Amniotic epithelial cell (primary cell): ENCODE results near the gene C4orf50.
A peak's percentile ranks its signal among the peaks of the same experiment; 100 is the strongest.

Experiments
- DNase-seq: peaks from one replicate; pipeline ENCODE4 v3.0.0-alpha.2; 2010; ENCODE audit warnings: low read depth

C4orf50 gene

DNA sequence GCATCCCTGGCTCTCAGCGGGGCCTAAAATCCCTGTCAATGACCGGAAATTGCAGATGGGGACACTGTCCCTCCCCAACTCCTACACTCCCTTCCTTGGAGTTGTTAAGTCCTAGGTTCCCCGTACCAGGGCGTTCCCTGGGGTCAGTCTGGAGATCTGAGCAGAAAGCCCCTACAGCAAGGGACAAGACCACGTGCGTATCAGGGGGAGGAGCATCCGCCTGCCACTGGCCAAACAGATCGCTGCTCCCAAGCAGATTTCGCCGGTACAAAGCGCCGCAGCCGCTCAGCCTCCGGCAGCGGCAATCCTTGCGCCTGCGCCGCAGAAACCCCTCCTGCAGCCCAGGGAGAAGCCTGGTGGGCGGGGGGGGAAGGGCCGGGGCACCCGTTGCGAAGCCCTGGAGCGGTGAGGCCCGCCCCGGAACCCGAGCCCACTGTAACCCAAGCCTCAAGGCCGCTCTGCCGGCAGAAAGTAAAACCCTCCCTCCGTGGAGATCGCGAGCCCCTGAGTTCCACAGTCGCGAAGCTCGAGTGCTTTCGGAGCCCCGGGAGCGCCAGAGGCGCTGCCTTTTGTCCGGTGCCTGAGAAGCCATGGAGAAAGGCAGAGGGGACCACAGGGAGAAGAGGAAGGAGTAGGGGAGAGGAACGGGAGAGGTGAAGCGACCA lies 128.0 kb downstream of the C4orf50 start:
- DNase-seq: no peak

DNA sequence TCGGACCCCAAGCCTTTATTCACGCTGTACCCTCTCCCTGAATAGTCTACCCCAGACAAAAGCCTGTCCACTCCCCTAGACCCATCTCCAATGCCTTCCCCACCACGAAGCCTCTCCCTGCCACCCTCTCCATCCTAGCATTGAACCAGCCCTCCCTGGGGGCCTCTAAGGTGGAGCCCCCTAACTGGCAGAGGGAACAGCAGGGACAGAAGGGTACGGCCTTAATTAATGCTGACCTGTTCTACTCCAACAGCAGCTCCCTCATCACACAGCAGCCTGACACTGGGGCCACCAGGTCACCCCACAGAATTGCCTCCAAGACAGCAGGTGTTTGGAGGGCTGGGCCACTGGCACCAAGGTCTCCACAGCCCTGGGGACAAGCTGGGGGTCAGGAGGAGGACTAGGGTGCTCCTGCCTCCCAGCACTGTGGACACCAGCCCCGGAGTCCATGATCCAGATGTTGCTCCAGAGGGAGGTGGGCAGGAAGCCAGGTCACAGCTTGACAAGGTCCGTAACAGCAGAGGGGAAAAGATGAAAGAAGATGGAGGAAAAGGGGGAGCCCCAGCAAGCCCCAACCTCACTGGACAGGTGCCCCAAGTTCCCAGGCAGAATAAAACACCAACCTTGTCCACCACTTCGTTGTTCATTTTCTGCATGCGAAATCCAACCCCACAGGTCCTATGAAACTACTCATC lies 129.1 kb downstream of the C4orf50 start:
- no peak for DNase-seq

DNA sequence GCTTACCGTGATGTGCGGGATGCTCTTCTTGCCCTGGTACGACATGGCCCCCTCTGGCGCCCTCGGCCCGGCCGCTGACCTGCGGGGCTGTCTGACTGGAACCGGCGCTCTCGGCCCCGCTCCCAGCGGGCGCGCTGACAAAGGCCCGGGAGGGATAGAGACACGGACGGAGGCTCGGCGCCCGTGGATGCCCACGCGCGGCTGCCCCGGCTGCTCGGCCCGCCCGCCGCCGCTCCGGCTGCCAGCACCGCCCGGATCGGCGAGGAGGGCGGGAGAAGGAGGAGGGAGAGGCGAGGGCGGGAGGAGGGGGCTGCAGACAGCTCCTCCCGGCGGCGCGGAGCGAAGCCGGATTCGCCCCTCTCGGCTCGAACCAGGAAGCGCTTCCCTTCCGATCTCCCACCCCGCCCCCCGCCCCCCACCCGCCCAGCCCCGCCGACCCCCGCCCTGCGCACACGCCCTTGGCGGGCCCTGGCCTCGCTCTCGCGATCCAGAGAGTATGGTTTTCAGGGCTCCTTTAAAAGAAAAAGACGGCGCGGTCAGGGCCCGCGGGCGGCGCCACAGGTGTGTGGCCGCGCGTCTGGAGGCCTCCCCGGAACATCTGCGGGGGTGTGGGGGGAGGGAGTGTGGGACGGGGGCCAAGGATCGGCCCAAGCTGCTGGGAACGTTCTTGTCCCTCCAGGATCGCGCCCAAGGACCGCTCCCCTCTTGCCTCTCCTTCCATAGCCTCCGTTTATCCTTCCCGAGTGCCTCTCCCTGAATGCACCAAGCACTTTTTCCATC lies 129.8 kb downstream of the C4orf50 start:
- no peak for DNase-seq

DNA sequence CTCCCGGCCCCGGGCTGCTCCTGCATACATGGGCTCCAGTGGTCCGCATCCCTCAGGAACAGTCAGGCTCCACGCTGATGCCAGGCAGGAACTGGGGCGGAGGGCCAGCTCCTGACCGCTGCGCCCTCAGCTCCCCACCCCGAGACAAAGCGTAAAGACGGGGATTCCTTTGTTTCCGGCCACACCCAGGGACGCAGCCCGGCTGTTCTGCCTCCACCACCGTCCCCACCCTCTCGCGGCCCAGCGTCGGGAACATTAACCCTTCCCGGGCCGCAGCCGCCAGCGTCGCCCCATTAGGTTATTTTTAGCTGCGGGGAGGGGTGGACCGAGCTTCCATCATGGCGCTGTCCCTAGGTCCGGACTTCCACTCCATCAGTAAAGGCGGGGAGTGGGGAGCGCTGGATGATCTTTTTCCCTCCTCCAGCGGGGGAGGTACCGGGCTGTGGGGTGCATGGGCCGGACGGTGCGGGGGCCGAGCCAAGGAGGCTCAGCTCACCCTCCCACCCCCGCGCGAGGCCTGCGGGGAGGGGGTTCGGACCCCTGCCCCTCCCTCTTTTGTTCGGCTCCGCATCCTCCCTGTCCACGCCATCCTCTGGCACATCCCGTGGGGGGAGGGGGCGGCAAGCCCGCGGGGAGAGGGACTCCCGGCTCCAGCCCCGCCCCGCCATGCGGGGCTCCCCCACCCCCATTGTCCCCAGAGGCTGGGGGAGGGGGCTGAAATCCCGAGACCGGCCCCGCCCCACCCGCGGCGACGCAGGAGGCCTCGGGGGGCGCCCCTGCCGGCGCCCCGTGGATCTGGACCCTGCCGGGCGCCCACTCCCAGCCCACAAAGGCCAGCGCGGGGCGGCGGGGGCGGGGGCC lies 130.6 kb downstream of the C4orf50 start:
- DNase-seq: no peak

DNA sequence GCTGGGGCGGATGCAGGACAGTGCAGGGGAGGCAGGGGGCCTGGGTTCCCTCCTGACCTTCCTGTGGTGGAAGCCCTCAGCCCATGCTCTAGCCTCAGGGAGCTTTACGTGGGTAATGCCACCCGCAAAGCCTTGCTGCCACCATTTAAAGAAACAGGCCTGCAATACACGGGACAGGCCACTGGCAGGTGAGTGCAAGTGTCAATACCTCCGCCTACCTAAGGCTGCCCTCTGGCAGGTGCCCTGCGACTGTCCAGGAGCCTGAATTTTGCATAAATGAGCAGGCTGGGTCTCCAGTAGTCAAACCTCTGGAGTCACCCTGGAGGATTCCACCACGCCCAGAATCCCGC lies 131.2 kb downstream of the C4orf50 start:
- DNase-seq: no peak

DNA sequence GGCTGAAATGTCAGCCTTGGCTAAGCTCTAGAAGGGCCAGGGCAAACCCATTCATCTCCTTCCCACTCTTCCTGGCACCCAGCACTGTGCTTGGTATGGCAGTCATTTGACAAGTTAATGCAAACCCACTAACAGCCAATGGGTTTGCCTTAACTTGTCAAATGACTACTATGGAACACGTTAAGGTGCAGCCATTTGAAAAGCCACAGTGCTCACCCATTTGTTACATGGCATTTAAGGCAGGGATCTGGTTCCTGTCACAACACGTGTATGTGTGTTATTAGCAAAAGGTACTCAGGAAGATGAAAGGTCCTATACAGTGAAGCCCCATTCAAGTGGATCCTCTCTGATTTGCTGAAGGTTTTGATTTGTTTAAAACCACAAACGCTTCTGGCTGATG lies 132.5 kb downstream of the C4orf50 start:
- no peak for DNase-seq

DNA sequence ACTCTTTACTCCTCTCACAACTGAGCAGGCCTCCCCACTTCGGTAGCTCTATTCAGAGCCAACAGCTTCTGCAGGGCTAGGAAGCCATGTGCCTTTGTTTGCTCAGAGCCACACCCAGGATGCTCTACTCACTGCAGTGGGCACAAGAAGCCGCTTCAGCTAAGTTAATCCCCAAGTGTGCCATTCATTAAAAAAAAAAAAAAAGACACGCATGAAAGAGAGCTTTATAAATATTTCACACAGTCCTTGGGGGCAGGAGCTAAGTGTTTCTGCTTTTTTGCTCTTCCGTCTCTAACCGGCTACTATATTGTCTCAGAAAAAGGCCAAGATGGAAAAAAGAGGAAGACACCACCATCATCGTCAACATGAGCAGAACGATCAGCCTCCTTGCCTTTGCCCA lies 133.4 kb downstream of the C4orf50 start:
- no peak for DNase-seq

DNA sequence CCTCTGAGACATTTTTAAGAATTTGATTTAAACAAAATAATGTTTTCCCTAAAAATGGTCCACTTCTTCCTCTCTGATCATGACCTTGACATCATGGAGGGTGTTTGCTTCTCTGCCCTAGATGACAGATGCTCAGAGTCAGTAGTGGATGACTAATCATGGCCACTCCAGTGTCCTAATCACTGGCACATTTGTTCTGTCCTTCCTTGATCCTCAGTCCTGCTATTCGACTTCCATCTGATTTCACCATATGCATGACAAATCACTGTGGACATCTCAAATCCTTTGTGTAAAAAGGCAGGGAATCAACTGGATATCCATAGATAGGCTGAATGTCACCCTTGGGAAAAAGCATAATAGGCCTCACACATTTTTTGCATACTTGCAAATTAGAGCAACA lies 134.3 kb downstream of the C4orf50 start:
- DNase-seq: no peak

DNA sequence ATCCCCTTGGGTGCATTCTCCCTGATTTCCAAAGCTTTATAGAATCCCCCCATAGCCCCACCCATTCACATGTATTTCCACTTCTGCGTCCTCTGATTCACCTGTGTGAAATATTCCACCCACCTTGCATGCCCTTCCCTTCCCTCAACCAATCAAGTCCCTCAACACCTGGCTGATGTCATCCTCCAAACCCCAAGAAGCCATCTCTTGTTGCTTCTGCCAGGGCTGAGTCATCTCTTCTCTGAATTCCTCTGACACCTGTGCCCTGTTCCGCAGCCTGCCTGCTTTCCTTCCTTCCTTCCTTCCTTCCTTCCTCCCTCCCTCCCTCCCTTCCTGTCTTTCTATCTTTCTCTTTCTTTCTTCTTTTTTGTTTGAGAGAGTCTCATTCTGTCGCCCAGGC lies 135.3 kb downstream of the C4orf50 start:
- DNase-seq: no peak

DNA sequence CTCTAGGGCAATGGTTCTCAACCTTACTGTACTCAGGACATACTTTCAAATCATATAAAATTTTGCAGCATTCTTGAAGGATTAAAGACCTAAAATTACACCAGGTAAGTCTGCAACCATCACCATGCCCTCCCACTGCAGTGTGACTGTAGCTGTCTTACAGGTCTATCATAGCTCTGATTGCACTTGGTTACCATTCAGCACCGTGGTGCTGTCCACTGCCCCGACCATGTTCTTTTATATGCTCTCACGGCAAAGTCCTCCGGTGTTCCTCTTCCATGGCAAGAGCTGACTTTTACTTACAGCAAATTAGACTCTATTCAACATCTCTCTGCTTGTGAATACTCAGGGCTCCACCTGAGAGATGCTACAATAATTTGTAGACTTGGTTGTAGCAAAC lies 136.9 kb downstream of the C4orf50 start:
- DNase-seq: no peak

DNA sequence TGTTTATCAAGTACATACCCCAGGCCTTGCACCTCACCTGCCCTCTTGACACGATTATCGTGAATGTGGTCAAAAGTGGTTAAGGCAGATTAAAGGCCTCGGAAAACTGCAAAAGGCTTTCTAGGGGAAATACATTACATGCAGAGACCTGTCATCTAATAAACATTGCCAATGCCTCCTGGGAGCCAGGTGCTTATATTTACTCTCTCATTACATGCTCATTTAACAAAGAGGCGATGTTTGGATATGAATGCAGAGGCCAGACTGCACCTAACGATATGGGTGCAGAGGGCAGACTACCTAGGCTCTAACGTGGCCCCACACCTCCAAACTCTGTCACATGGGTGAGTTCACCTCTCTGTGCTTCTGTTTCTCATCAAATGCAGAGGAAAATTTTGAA lies 139.9 kb downstream of the C4orf50 start:
- no peak for DNase-seq

DNA sequence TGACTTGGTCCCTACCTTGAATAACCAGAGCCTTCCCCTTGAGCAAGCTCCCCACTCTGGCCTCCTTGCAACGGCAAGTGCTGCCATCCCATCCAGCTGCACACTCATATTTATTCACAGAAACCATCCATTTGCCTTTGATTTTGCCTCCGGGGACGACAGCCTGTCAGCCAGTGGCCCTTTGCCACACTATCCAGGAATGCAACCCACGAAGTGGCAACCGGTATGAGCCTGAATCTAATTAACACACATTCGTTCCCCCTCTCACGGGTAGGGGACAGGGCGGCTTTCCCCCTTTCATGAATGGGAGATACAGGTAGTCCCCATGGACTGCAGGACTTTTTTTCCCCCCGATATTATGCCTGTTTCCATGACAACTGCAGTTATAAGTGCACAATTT lies 140.8 kb downstream of the C4orf50 start:
- no peak for DNase-seq

DNA sequence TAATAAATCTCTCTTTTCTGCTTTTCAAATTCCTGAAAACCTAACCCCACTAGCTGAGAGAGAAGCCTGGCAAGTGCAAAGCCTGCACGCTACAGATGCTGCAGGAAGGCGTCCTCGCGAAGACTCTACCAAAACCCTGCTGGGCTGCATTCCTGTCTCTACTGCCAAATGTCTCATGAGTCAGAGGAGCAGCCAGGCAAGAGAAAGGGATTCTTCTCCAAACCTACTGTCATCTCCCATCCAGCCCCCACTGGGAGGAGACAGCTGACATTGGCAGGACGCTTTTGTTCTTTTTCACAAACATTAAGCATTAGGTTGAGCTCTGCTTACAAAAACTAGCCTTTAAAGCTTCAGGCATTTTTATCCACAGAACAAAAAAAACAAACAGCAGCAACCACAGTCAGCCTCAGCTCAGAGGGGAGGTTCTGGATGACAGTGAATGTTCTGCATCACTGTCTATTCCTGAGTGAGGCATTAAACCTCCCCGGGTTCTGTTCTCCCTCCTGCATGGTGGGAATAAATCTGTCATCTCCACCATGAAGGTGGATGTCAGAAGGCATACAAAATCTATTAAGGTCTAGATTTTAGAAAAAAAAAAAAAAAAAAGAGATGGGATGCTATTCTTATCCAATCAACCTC lies 143.3 kb downstream of the C4orf50 start:
- DNase-seq: no peak

DNA sequence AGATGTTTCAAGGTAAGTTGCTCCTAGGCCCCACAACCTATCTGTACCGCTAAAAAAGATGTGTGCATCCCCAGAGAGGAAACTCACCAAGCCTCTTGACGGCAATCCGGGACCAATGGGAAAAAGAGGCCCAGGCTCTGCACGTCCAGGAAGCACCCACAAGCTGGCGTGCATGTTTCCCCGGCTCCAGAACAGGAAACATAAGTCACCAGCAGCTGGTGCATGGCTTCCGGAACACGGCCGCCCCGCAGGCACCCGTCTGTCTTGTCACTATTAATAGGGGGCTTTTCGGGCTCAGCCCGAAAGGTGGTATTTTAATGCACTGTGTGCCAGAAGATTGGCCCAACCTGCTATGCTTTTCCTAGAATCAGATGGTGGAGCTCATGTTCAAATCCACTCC lies 147.5 kb downstream of the C4orf50 start:
- DNase-seq: no peak

DNA sequence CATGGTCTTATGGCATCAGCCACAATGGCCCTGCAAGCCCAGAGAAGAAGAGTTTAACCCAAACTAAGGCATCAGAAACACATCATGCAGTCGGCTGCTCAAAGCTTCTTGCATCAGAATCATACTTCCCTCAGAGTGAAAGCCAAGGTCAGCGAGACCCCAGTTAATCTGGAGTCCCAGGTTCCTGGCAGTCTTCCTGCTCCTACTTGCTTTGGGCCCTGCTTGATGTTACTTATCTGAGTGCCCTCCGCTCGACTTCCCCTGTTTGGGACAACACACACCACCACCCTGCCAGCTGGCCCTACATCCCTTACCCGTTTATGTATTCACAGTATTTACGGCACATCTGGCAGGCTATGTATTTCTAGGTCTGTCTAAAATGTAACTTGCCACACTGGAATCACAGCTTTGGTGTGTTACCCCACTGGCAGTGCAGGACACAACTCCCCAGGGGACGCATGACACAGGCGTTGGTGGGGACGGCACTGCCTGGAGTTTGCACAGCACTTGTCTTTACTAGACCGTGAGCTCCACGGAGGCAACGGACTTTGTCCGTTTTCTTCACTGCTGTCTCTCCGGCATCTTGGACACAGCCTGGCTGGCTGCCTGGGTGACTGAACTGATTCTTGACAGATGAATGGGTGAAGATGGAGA lies 148.1 kb downstream of the C4orf50 start:
- no peak for DNase-seq

DNA sequence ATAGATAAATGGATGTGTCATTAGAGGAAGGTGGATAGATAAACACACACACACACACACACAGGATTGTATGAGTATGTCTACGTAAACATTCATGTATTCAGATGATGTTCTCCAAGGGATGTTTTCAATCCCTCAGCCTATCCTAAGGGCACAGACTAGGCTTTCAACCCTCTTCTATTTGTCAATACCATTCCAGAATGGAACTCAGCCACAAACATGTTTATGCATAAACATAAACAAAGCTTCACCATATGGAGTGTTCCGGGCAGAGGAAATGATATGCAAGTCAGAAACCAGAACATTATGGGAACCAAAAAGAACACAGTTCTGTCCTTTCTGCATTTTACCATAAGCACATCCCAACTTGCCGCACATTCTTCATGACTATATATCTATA lies 150.4 kb downstream of the C4orf50 start:
- no peak for DNase-seq

DNA sequence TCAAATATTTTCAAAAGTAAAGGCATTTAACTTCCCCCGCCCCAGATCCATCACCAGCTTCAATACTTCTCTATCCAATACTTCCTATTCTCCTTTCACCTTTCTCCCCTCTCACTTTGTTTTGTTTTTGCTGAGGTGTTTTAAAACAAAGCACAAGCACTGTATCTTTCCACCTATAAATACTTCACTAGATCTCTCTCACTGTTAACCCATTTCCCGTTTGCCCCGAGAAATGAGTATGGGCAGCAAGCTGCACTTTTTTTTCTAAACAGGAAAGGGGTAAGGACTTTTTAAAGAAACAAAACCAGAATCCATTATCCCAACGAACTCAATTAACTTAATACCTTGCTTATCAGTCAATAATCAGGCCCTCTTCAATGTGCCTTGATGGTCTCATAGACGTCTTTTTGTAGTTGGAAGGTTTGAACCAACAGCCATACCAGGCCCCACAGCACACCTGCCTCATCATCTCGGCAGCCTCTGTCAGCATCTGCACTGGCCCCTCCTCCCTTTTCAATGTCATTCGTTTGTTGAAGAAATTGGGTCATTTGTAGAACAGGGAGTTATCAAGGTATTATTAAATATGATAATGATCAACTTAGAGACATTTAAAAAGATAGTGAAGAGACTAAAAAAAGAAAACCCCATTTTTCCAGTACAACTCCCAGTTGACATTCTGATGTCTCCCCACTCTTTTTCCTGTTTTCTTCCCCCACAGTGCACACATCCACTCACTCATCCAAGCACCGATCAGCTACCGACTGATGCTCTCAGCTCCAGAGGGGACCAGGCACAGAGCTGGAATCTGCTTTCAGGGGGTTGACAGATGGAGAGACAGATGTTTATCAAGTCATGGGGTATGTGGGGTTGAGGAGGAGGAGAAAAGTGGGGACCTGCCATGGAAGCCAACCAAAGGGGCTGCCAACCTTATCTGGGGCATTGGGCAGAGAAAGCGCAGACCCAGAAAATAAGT lies 151.1 kb downstream of the C4orf50 start:
- no peak for DNase-seq

DNA sequence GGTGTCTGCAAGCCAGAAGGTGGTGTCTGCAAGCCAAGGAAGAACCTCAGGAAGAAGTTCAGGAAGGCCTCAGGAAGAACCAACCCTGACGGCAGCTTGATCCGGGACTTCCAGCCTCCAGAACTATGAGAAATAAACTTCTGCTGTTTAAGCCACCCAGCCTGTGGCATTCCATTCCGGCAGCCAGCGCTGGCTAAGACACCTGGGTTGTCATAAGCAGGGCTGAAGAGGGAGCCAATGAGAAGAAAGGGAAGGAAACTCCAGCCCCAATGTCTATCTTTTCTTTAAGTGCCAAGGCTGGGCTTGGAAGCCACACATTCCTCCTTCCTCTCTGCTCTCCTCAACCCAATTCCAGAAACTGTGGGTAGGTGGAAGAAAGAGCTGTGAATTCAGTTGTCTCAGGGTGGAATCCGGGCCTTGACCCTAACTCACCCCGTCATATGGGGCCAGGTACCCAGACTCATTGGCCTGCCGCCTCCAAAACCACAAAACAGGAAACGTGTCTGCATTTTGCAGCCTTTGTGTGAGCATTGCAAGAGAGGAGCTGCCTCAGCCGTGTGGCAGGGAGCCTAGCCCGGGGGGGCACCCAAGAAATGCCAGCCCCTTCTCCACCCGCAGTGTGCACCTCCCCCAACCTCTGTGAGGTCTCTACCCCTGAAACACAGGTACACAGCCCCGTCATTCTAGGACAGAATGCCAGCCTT lies 152.2 kb downstream of the C4orf50 start:
- DNase-seq: no peak

DNA sequence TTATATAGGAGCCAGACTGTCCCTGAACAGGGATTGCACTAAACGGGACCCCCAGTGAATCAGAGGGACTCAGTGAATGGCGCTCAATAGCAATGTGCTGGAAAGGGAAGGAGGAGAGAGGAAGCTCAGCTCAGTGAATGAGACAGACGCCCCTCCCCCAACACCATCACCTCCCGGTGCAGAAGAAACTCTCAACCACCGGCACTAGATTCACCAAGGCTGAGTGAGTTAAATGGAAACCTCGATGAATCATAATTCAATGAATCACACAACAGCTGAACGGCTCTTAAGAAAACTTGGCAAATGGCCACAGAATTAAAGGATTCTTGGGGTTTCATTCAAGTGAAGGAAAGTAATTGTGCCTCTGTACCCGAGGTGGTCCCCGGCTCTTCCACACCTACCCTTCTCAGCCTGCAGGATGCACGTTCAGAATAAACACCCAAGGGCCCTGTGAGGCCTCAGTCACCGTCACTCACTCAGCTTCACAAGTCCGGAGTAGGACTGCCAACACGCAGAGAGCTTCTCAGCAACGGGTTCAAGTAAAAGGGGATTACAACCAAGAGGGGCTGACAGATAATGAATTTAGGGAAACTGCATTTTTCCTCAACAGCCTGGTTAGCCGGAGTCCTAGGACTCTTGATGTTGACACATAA lies 154.6 kb downstream of the C4orf50 start:
- peak; percentile 74 for DNase-seq
